Panc1 (cell line): ENCODE measurements around the gene RBM44. TPM values are rescaled to one million over a fixed set of nuclear protein-coding genes. Genes with fewer than 3 reads are reported as not detected.

Source experiments
- ATAC-seq: fragments of 200-7000 bp; cut with Tn5 transposase; 2 replicates; pipeline ENCODE4 v1.9.1; 2020; ENCODE audit warnings: mild to moderate bottlenecking, moderate library complexity
- BruUV-seq: library from RNA; stranded (reverse); fragments of 400-500 nt; replicated peaks from 2 replicates; lab custom pipeline; 2021; lab: Mats Ljungman, UMichigan
- CTCF ChIA-PET: fragments of 300-600 bp; sonication (Branson Sonifier 250); formaldehyde crosslinking; loops from one replicate; lab custom pipeline; 2022; ENCODE audit warnings: antibody characterized with exemption; lab: Charles Lee
- POLR2A ChIA-PET: fragments of 300-600 bp; sonication (Branson Sonifier 250); formaldehyde crosslinking; loops from one replicate; lab custom pipeline; 2022; ENCODE audit warnings: antibody characterized with exemption; lab: Charles Lee
- DNase-seq: peaks from one replicate; pipeline ENCODE4 v3.0.0-alpha.2; 2010; ENCODE audit warnings: low read depth, low spot score
- H3K27ac ChIP-seq: 2 replicates; pipeline ENCODE4 v1.5.1; 2011; ENCODE audit warnings: mild to moderate bottlenecking, low read length, inconsistent platforms
- H3K27me3 ChIP-seq: fragments of 200-500 bp; sonication (Bioruptor generic); 2 replicates; pipeline ENCODE4 v1.6.0; 2014; ENCODE audit warnings: low read length, inconsistent platforms; ENCODE audit not compliant: control insufficient read depth, insufficient read depth
- H3K36me3 ChIP-seq: fragments of 200-500 bp; sonication (Bioruptor generic); 2 replicates; pipeline ENCODE4 v1.5.1; 2014; ENCODE audit warnings: inconsistent platforms, mild to moderate bottlenecking, low read length, moderate library complexity; ENCODE audit not compliant: control insufficient read depth, insufficient read depth
- H3K4me1 ChIP-seq: 2 replicates; pipeline ENCODE4 v1.5.1; 2011; ENCODE audit warnings: inconsistent platforms, mild to moderate bottlenecking, low read length, moderate library complexity; ENCODE audit not compliant: control insufficient read depth, insufficient read depth
- H3K4me3 ChIP-seq, 2 experiments: 2 replicates each; pipeline ENCODE4 v1.5.1; 2011 to 2012; ENCODE audit warnings: low read depth in 2 of 2, low read length in 2 of 2, mild to moderate bottlenecking in 2 of 2, inconsistent platforms in 1 of 2, moderate library complexity in 1 of 2
- H3K9me3 ChIP-seq: fragments of 200-500 bp; sonication (Bioruptor generic); 2 replicates; pipeline ENCODE4 v1.5.1; 2014; ENCODE audit warnings: low read depth, mild to moderate bottlenecking, inconsistent platforms, low read length, moderate library complexity; ENCODE audit not compliant: control insufficient read depth, insufficient read depth
- POLR2AphosphoS5 ChIP-seq: IDR thresholded peaks from 2 replicates; pipeline ENCODE4 v1.6.1; 2012; ENCODE audit warnings: mild to moderate bottlenecking, low read depth, low read length, moderate library complexity
- SIN3A ChIP-seq: IDR thresholded peaks from 2 replicates; pipeline ENCODE4 v1.6.1; 2012; ENCODE audit warnings: low read depth, mild to moderate bottlenecking, low read length, moderate library complexity, borderline replicate concordance; ENCODE audit not compliant: insufficient read depth
- TCF7L2 ChIP-seq: IDR thresholded peaks from 2 replicates; pipeline ENCODE4 v1.6.1; 2011; ENCODE audit warnings: mild to moderate bottlenecking, low read depth, low read length, inconsistent platforms
- in situ Hi-C: cut with HindIII; loops from 2 replicates; pipeline ENCODE4 v1.10.0; 2016; ENCODE audit warnings: low sequenced_read_pairs, low pct_unique_long_range_greater_than_20kb
- intact Hi-C: fragments of 100-400 bp; cut with micrococcal nuclease; formaldehyde crosslinking; loops from one replicate; pipeline ENCODE4 v1.10.0; 2022; ENCODE audit not compliant: unreplicated experiment
- total RNA-seq: library from RNA; stranded (reverse); gene quantifications from one replicate; pipeline ENCODE4 v1.2.1, GENCODE V29; 2021; ENCODE audit not compliant: unreplicated experiment
- TF ChIP-seq, protein P1 (sequence below): fragments of 450-650 bp; IDR thresholded peaks from 2 replicates; pipeline ENCODE4 v1.5.1; 2017; ENCODE audit warnings: mild to moderate bottlenecking
- TF ChIP-seq, protein P2 (sequence below), 2 experiments: IDR thresholded peaks; 2 replicates each; pipeline ENCODE4 v1.6.1; 2011 to 2012; ENCODE audit warnings: low read depth in 2 of 2, control low read depth in 1 of 2, low read length in 1 of 2, mild to moderate bottlenecking in 1 of 2, moderate library complexity in 1 of 2; ENCODE audit not compliant: insufficient read depth in 1 of 2

RBM44 gene
- total RNA-seq, 1 experiment from 2014 or later, result 0.90 TPM

DNA sequence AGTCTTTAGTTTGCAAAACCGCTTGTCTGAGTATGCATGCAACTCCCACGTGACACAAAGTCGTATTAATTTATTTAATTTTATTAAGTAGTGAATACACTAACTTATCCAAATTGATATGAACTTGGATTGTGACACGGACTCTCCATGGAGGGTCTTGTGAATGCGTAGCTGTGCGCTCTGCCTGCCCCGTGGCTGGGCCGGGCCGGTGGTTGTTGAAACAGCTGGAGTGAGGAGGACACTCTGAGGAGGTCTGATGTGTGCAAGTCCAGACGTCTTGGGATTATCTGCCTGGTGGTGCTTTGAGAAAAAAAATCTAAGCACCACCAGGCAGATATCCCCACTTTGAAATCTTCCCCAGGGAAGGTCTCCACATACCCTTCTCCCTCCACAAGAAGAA is 41.0 kb upstream of the RBM44 start:
- BruUV-seq, result no TSS peak
- no peak overlapping the region for H3K4me3 ChIP-seq
- intact Hi-C loops (no loop called here), in situ Hi-C loops (no loop called here)
- ATAC-seq (no peak), DNase-seq (no peak)
- TF ChIP-seq TCF7L2 (no peak), POLR2AphosphoS5 (no peak), SIN3A (no peak)
- TF ChIP-seq, protein P1, sequence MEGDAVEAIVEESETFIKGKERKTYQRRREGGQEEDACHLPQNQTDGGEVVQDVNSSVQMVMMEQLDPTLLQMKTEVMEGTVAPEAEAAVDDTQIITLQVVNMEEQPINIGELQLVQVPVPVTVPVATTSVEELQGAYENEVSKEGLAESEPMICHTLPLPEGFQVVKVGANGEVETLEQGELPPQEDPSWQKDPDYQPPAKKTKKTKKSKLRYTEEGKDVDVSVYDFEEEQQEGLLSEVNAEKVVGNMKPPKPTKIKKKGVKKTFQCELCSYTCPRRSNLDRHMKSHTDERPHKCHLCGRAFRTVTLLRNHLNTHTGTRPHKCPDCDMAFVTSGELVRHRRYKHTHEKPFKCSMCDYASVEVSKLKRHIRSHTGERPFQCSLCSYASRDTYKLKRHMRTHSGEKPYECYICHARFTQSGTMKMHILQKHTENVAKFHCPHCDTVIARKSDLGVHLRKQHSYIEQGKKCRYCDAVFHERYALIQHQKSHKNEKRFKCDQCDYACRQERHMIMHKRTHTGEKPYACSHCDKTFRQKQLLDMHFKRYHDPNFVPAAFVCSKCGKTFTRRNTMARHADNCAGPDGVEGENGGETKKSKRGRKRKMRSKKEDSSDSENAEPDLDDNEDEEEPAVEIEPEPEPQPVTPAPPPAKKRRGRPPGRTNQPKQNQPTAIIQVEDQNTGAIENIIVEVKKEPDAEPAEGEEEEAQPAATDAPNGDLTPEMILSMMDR, result no peak
- TF ChIP-seq, protein P2, sequence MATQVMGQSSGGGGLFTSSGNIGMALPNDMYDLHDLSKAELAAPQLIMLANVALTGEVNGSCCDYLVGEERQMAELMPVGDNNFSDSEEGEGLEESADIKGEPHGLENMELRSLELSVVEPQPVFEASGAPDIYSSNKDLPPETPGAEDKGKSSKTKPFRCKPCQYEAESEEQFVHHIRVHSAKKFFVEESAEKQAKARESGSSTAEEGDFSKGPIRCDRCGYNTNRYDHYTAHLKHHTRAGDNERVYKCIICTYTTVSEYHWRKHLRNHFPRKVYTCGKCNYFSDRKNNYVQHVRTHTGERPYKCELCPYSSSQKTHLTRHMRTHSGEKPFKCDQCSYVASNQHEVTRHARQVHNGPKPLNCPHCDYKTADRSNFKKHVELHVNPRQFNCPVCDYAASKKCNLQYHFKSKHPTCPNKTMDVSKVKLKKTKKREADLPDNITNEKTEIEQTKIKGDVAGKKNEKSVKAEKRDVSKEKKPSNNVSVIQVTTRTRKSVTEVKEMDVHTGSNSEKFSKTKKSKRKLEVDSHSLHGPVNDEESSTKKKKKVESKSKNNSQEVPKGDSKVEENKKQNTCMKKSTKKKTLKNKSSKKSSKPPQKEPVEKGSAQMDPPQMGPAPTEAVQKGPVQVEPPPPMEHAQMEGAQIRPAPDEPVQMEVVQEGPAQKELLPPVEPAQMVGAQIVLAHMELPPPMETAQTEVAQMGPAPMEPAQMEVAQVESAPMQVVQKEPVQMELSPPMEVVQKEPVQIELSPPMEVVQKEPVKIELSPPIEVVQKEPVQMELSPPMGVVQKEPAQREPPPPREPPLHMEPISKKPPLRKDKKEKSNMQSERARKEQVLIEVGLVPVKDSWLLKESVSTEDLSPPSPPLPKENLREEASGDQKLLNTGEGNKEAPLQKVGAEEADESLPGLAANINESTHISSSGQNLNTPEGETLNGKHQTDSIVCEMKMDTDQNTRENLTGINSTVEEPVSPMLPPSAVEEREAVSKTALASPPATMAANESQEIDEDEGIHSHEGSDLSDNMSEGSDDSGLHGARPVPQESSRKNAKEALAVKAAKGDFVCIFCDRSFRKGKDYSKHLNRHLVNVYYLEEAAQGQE (IDR thresholded peaks at IDR 0.05; ENCODE audit: insufficient read depth in 1 of 2, low read depth in 2 of 2, low read length in 1 of 2), result no peak
- H3K36me3 ChIP-seq, result peaks cover 34% of the 10 kb centered on the region
- H3K27ac ChIP-seq, result no peak overlapping the region
- no peaks in the 10 kb centered on the region for H3K27me3 ChIP-seq
- ChIA-PET CTCF (no interaction called here), POLR2A (no interaction called here)
- H3K4me1 ChIP-seq, result no peaks in the 10 kb centered on the region
- no peaks in the 10 kb centered on the region for H3K9me3 ChIP-seq

DNA sequence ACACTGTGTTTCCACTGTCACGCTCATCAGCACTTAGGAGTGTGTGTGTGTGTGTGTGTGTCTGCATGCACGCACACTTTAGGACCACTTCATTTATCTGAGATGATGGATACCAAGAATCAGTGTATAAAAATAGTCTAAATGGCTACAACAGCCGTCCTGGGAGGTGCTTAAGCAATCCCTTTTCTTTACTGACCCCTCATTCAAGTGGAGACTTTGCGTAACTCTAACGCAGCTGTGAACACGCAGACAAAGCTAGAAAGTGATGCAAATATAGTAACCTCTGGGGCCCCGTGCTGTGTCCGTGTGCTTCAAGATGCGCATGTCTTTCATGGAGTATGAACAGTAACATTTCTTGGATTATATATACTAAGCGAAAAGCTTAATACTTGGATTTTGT is 40.4 kb upstream of the RBM44 start:
- DNase-seq (no peak), ATAC-seq (no peak)
- H3K27ac ChIP-seq, result no peak overlapping the region
- no peak overlapping the region for H3K4me3 ChIP-seq
- H3K36me3 ChIP-seq, result peaks cover 30% of the 10 kb centered on the region
- ChIA-PET CTCF (no interaction called here), POLR2A (no interaction called here)
- in situ Hi-C loops (no loop called here), intact Hi-C loops (no loop called here)
- TF ChIP-seq, protein P1, result no peak
- no peak for TF ChIP-seq TCF7L2
- TF ChIP-seq, protein P2 (IDR thresholded peaks at IDR 0.05; ENCODE audit: insufficient read depth in 1 of 2, low read depth in 2 of 2, low read length in 1 of 2), result no peak
- no peak for TF ChIP-seq POLR2AphosphoS5
- no peak for TF ChIP-seq SIN3A
- H3K27me3 ChIP-seq, result no peaks in the 10 kb centered on the region
- H3K9me3 ChIP-seq, result no peaks in the 10 kb centered on the region
- no peaks in the 10 kb centered on the region for H3K4me1 ChIP-seq
- no TSS peak for BruUV-seq
